MM.1S (cell line): ENCODE results near the gene MORN4.

Experiments used
- DNase-seq: peaks from one replicate; pipeline ENCODE4 v3.0.0-alpha.2; 2015
- H2AFZ ChIP-seq: fragments of 300-600 bp; sonication (generic); 2 replicates; pipeline ENCODE4 v1.6.0; 2016; ENCODE audit warnings: antibody characterized with exemption, low read length
- H3F3A ChIP-seq: fragments of 300-600 bp; sonication (generic); 2 replicates; pipeline ENCODE4 v1.6.1; 2016; ENCODE audit warnings: mild to moderate bottlenecking, antibody characterized with exemption, low read length, moderate library complexity, mixed read lengths; ENCODE audit not compliant: insufficient read depth
- H3K27ac ChIP-seq: fragments of 300-600 bp; sonication (generic); 2 replicates; pipeline ENCODE4 v1.5.1; 2016; ENCODE audit warnings: mild to moderate bottlenecking, low read length
- H3K27me3 ChIP-seq: fragments of 300-600 bp; sonication (generic); replicated peaks from 2 replicates; pipeline ENCODE4 v1.6.0; 2016; ENCODE audit warnings: low read length; ENCODE audit not compliant: insufficient read depth
- H3K36me3 ChIP-seq: fragments of 300-600 bp; sonication (generic); replicated peaks from 2 replicates; pipeline ENCODE4 v1.6.1; 2016; ENCODE audit warnings: mild to moderate bottlenecking, low read length, mixed read lengths; ENCODE audit not compliant: insufficient read depth
- H3K4me1 ChIP-seq: fragments of 300-600 bp; sonication (generic); 2 replicates; pipeline ENCODE4 v1.6.1; 2016; ENCODE audit warnings: low read length, mixed read lengths
- H3K4me2 ChIP-seq: fragments of 300-600 bp; sonication (generic); 2 replicates; pipeline ENCODE4 v1.6.0; 2016; ENCODE audit warnings: low read depth, low read length
- H3K4me3 ChIP-seq: fragments of 300-600 bp; sonication (generic); 2 replicates; pipeline ENCODE4 v1.5.1; 2016; ENCODE audit warnings: low read length, mixed read lengths
- H3K79me2 ChIP-seq: fragments of 300-600 bp; sonication (generic); 2 replicates; pipeline ENCODE4 v1.6.1; 2016; ENCODE audit warnings: mixed run types, low read length, mixed read lengths
- H3K9ac ChIP-seq: fragments of 300-600 bp; sonication (generic); 2 replicates; pipeline ENCODE4 v1.6.1; 2016; ENCODE audit warnings: low read length, mixed read lengths
- H3K9me2 ChIP-seq: fragments of 300-600 bp; sonication (generic); replicated peaks from 2 replicates; pipeline ENCODE4 v1.6.1; 2016; ENCODE audit warnings: mild to moderate bottlenecking, low read length, mixed read lengths; ENCODE audit not compliant: insufficient read depth
- H3K9me3 ChIP-seq: fragments of 300-600 bp; sonication (generic); replicated peaks from 2 replicates; pipeline ENCODE4 v1.6.1; 2016; ENCODE audit warnings: mild to moderate bottlenecking, low read length, mixed read lengths; ENCODE audit not compliant: insufficient read depth
- H4K20me1 ChIP-seq: fragments of 300-600 bp; sonication (generic); 2 replicates; pipeline ENCODE4 v1.6.1; 2016; ENCODE audit warnings: mild to moderate bottlenecking, low read length, moderate library complexity, mixed read lengths; ENCODE audit not compliant: insufficient read depth
- EZH2 ChIP-seq: fragments of 300-600 bp; sonication (generic); optimal IDR thresholded peaks from 2 replicates; pipeline ENCODE3; 2017; ENCODE audit warnings: low read depth, mild to moderate bottlenecking, antibody characterized with exemption, low read length, mixed read lengths
- EZH2phosphoT487 ChIP-seq: fragments of 300-600 bp; sonication (generic); IDR thresholded peaks from 2 replicates; pipeline ENCODE4 v1.6.1; 2018; ENCODE audit warnings: antibody characterized with exemption, low read length
- TF ChIP-seq, protein P1 (sequence below): fragments of 300-600 bp; sonication (generic); IDR thresholded peaks from 2 replicates; pipeline ENCODE4 v1.5.1; 2016; ENCODE audit warnings: antibody characterized with exemption, low read length, mixed read lengths

The MORN4 gene

DNA sequence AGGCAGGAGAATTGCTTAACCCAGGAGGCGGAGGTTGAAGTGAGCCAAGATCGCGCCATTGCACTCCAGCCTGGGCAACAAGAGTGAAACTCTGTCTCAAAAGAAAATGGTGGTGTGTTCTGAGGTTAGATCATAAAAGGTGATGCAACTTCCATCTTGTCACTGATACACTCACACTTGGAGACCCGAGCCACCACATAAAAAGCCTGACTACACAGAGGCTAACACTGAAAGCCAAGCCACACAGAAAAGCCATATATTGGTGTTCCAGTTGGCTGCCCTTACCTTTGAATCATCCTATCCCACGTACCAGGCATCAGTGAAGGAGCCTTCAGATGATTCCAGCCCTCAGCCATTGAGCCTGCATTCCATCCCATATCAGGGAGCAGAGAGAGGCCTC, 4.0 kb downstream of the MORN4 start:
- no peak for TF ChIP-seq EZH2
- TF ChIP-seq, protein P1, sequence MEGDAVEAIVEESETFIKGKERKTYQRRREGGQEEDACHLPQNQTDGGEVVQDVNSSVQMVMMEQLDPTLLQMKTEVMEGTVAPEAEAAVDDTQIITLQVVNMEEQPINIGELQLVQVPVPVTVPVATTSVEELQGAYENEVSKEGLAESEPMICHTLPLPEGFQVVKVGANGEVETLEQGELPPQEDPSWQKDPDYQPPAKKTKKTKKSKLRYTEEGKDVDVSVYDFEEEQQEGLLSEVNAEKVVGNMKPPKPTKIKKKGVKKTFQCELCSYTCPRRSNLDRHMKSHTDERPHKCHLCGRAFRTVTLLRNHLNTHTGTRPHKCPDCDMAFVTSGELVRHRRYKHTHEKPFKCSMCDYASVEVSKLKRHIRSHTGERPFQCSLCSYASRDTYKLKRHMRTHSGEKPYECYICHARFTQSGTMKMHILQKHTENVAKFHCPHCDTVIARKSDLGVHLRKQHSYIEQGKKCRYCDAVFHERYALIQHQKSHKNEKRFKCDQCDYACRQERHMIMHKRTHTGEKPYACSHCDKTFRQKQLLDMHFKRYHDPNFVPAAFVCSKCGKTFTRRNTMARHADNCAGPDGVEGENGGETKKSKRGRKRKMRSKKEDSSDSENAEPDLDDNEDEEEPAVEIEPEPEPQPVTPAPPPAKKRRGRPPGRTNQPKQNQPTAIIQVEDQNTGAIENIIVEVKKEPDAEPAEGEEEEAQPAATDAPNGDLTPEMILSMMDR, result no peak
- no peak for TF ChIP-seq EZH2phosphoT487
- no peak for DNase-seq
- Histone ChIP-seq H3K9ac (no peak overlapping the region), H3K36me3 (no peaks in the 10 kb centered on the region), H3K79me2 (no peaks in the 10 kb centered on the region), H4K20me1 (no peaks in the 10 kb centered on the region), H3K4me1 (no peaks in the 10 kb centered on the region), H3K9me2 (no peaks in the 10 kb centered on the region), H3K4me2 (no peak overlapping the region), H2AFZ (no peak overlapping the region), H3K27ac (no peak overlapping the region), H3F3A (no peaks in the 10 kb centered on the region), H3K4me3 (no peak overlapping the region), H3K9me3 (no peaks in the 10 kb centered on the region), H3K27me3 (no peaks in the 10 kb centered on the region)

DNA sequence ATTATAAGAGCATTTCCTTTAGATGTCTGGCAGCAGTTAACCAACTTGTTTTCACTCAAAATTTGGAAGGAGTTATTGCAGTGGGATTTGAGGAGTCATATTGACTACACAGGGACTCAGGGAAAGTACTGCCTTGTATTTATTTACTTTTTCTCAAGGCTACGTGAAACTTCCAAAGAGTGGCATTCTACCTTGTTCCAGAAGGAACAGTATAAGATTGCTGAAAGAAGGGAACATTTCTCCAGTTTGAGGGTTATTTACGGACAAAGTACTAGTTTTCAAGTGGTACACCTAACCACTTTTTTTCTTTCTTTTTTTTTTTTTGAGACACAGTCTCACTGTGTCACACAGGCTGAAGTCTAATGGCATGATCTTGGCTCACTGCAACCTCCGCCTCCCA, 5.1 kb downstream of the MORN4 start:
- Histone ChIP-seq H3F3A (no peaks in the 10 kb centered on the region), H3K4me1 (no peaks in the 10 kb centered on the region)

DNA sequence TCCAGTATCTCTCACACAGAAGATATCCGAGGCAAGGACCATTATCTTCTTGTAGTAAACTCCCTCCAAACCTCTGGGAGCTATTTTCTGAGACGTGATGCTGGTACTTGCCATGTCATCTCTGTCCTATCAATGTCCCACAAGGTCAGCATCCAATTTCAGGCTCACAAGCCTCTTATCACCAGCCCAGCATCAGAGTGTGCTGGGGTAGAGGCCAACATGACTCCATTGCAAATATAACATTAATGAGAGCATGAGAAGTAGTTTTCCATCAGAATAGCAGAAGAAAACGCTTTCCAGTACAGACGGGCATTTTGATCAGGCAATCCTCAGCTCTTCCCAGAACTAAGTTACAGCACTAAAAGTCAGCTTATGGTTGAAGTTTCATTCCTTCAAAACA, 5.6 kb downstream of the MORN4 start:
- no peaks in the 10 kb centered on the region for H3K79me2 ChIP-seq
- H3K9ac ChIP-seq, result no peak overlapping the region
- no peaks in the 10 kb centered on the region for H3K9me3 ChIP-seq
- H2AFZ ChIP-seq, result no peak overlapping the region
- H3K9me2 ChIP-seq, result no peaks in the 10 kb centered on the region
- no peaks in the 10 kb centered on the region for H4K20me1 ChIP-seq
- H3F3A ChIP-seq, result no peaks in the 10 kb centered on the region
- H3K4me3 ChIP-seq, result no peak overlapping the region
- no peaks in the 10 kb centered on the region for H3K36me3 ChIP-seq
- no peak overlapping the region for H3K27ac ChIP-seq
- no peak for DNase-seq
- H3K4me1 ChIP-seq, result no peaks in the 10 kb centered on the region
- no peaks in the 10 kb centered on the region for H3K27me3 ChIP-seq
- TF ChIP-seq, protein P1, result no peak
- TF ChIP-seq EZH2, result no peak
- no peak for TF ChIP-seq EZH2phosphoT487
- no peak overlapping the region for H3K4me2 ChIP-seq

More for the DNA sequence above, 5.1 kb downstream of the MORN4 start:
- Histone ChIP-seq H3K9me2 (no peaks in the 10 kb centered on the region), H3K4me2 (no peak overlapping the region), H3K79me2 (no peaks in the 10 kb centered on the region), H3K9ac (no peak overlapping the region), H3K27me3 (no peaks in the 10 kb centered on the region), H3K4me3 (no peak overlapping the region), H3K27ac (no peak overlapping the region), H2AFZ (no peak overlapping the region), H3K36me3 (no peaks in the 10 kb centered on the region), H3K9me3 (no peaks in the 10 kb centered on the region), H4K20me1 (no peaks in the 10 kb centered on the region)
- no peak for DNase-seq
- TF ChIP-seq EZH2 (no peak), EZH2phosphoT487 (no peak)
- TF ChIP-seq, protein P1, result no peak
